HepG2 (cell line): ENCODE measurements around the gene BCL2A1.

ENCODE experiments used
- AFF4 ChIP-seq: sonication (generic); formaldehyde crosslinking; IDR thresholded peaks from 2 replicates; pipeline ENCODE4 v1.4.0; 2020; ENCODE audit warnings: missing genetic modification reagents
- BHLHE40 ChIP-seq: IDR thresholded peaks from 2 replicates; pipeline ENCODE4 v1.6.1; 2011; ENCODE audit warnings: low read length, improper control_type of control experiment
- E2F1 ChIP-seq: sonication (generic); formaldehyde crosslinking; IDR thresholded peaks from 2 replicates; pipeline ENCODE4 v1.5.0; 2020; ENCODE audit warnings: missing genetic modification reagents
- MXI1 ChIP-seq: IDR thresholded peaks from 3 replicates; pipeline ENCODE4 v1.6.1; 2012; ENCODE audit warnings: low read depth, low read length, inconsistent platforms, borderline replicate concordance
- NFYB ChIP-seq: sonication (generic); formaldehyde crosslinking; IDR thresholded peaks from 2 replicates; pipeline ENCODE4 v1.4.0; 2020; ENCODE audit warnings: missing genetic modification reagents
- POLR2AphosphoS5 ChIP-seq: IDR thresholded peaks from 2 replicates; pipeline ENCODE4 v1.6.1; 2012; ENCODE audit warnings: low read depth, low read length
- RAD21 ChIP-seq: fragments of 450-650 bp; formaldehyde crosslinking; IDR thresholded peaks from 2 replicates; pipeline ENCODE4 v1.5.0; 2020; ENCODE audit warnings: mild to moderate bottlenecking
- ZBTB20 ChIP-seq: sonication (generic); formaldehyde crosslinking; IDR thresholded peaks from 2 replicates; pipeline ENCODE4 v1.8.1; 2023; ENCODE audit warnings: missing genetic modification reagents, low read depth, mild to moderate bottlenecking, borderline replicate concordance
- ZNF318 ChIP-seq: sonication (generic); formaldehyde crosslinking; IDR thresholded peaks from 2 replicates; pipeline ENCODE4 v1.4.0; 2020; ENCODE audit warnings: mild to moderate bottlenecking, missing genetic modification reagents
- ZNF329 ChIP-seq: sonication (generic); formaldehyde crosslinking; IDR thresholded peaks from 2 replicates; pipeline ENCODE4 v1.9.0; 2021; ENCODE audit warnings: low read depth, mild to moderate bottlenecking, missing genetic modification reagents
- ZNF431 ChIP-seq: sonication (generic); formaldehyde crosslinking; IDR thresholded peaks from 2 replicates; pipeline ENCODE4 v1.9.0; 2022; ENCODE audit warnings: missing genetic modification reagents, low read depth, mild to moderate bottlenecking, borderline replicate concordance
- ZNF644 ChIP-seq: IDR thresholded peaks from 2 replicates; pipeline ENCODE4 v1.6.1; 2016; ENCODE audit warnings: low read depth

- no peak for TF ChIP-seq AFF4 (CRISPR knock-in tag)
- TF ChIP-seq ZNF318 (CRISPR knock-in tag) = no peak
- TF ChIP-seq E2F1 (CRISPR knock-in tag) = no peak
- TF ChIP-seq BHLHE40 = no peak
- no peak for TF ChIP-seq ZNF431 (CRISPR knock-in tag)
- TF ChIP-seq POLR2AphosphoS5 = no peak
- no peak for TF ChIP-seq ZNF329 (CRISPR knock-in tag)
- TF ChIP-seq ZNF644 = no peak
- no peak for TF ChIP-seq ZBTB20 (CRISPR knock-in tag)
- TF ChIP-seq RAD21 (CRISPR knock-in tag) = no peak
- TF ChIP-seq NFYB (CRISPR knock-in tag) = no peak
- no peak for TF ChIP-seq MXI1
Observed at GRCh38 chr15:79987569-79987955, 16.6 kb upstream of the BCL2A1 start.
